GM19372 (cell line): ENCODE results near the gene MPRIP.

Source experiments
- ATAC-seq: cut with Tn5 transposase; IDR thresholded peaks from one replicate; pipeline ENCODE4 v1.9.1; 2021; ENCODE audit warnings: mild to moderate bottlenecking, low read depth, moderate library complexity; ENCODE audit not compliant: unreplicated experiment

Gene MPRIP

GRCh38 chr17:17081304-17081940 is 39.2 kb downstream of the MPRIP start:
- ATAC-seq: no peak

- ATAC-seq: no peak
These were observed 40.6 kb downstream of the MPRIP start for GRCh38 chr17:17082878-17083277.

GRCh38 chr17:17084317-17084835 is 42.1 kb downstream of the MPRIP start:
- no peak for ATAC-seq

- ATAC-seq: no peak
These were observed 42.7 kb downstream of the MPRIP start for GRCh38 chr17:17084941-17085340.

- no peak for ATAC-seq
These were observed 44.3 kb downstream of the MPRIP start for GRCh38 chr17:17086585-17086984.

- ATAC-seq: no peak
These were observed 45.3 kb downstream of the MPRIP start for GRCh38 chr17:17087424-17088015.

- no peak for ATAC-seq
These were observed 45.8 kb downstream of the MPRIP start for GRCh38 chr17:17088086-17088485.

- ATAC-seq: no peak
These were observed 46.6 kb downstream of the MPRIP start for GRCh38 chr17:17088541-17089525.

GRCh38 chr17:17089796-17090641 is 47.8 kb downstream of the MPRIP start:
- no peak for ATAC-seq

- ATAC-seq: no peak
These were observed 48.4 kb downstream of the MPRIP start for GRCh38 chr17:17090642-17091103.

GRCh38 chr17:17091276-17091675 is 49.0 kb downstream of the MPRIP start:
- no peak for ATAC-seq

- no peak for ATAC-seq
These were observed 49.8 kb downstream of the MPRIP start for GRCh38 chr17:17091856-17092756.

- no peak for ATAC-seq
These were observed 51.5 kb downstream of the MPRIP start for GRCh38 chr17:17093764-17094163.

GRCh38 chr17:17096438-17097178 is 54.4 kb downstream of the MPRIP start:
- no peak for ATAC-seq

- ATAC-seq: no peak
These were observed 55.6 kb downstream of the MPRIP start for GRCh38 chr17:17097763-17098345.

GRCh38 chr17:17098551-17099179 is 56.4 kb downstream of the MPRIP start:
- no peak for ATAC-seq

GRCh38 chr17:17102176-17102575 is 59.9 kb downstream of the MPRIP start:
- no peak for ATAC-seq

- ATAC-seq: no peak
These were observed 60.9 kb downstream of the MPRIP start for GRCh38 chr17:17103160-17103559.
